Activated T-helper 2 cell treated with anti-CD3 and anti-CD28 coated beads, Interferon-gamma antibody, Interleukin-2, Interleukin-4, amounts not matched to agents 10 μg/mL and 5 μg/mL and 100 μg/mL, durations not matched to agents 14 hours and 24 hours and 36 hours (primary cell): ENCODE results near the gene FBLN2. TPM values are rescaled to one million over a fixed set of nuclear protein-coding genes. Genes with fewer than 3 reads are reported as not detected.

Experiments used
- DNase-seq: peaks from one replicate; pipeline ENCODE4 v3.0.0; 2021; ENCODE audit warnings: low spot score
- H3K27ac Mint-ChIP-seq: one replicate; pipeline ENCODE4 v1.8.0; 2021; ENCODE audit warnings: mixed read lengths
- H3K27me3 Mint-ChIP-seq: one replicate; pipeline ENCODE4 v1.8.0; 2021; ENCODE audit warnings: low read depth, mixed read lengths
- H3K36me3 Mint-ChIP-seq: one replicate; pipeline ENCODE4 v1.8.0; 2021; ENCODE audit warnings: low read depth, mixed read lengths
- H3K4me1 Mint-ChIP-seq: one replicate; pipeline ENCODE4 v1.8.0; 2021; ENCODE audit warnings: low read depth, mixed read lengths
- H3K4me3 Mint-ChIP-seq: one replicate; pipeline ENCODE4 v1.8.0; 2021; ENCODE audit warnings: low read depth, mild to moderate bottlenecking, moderate library complexity, mixed read lengths
- H3K9me3 Mint-ChIP-seq: one replicate; pipeline ENCODE4 v1.8.0; 2021; ENCODE audit warnings: mixed read lengths
- intact Hi-C: fragments of 100-400 bp; cut with micrococcal nuclease; formaldehyde crosslinking; loops from one replicate; pipeline ENCODE4 v1.15.1; 2023
- total RNA-seq: library from RNA; stranded (reverse); gene quantifications from 2 replicates; pipeline ENCODE4 v1.2.3, GENCODE V29; 2022

FBLN2 gene
- total RNA-seq, 1 donor from 2014 or later: not detected

DNA sequence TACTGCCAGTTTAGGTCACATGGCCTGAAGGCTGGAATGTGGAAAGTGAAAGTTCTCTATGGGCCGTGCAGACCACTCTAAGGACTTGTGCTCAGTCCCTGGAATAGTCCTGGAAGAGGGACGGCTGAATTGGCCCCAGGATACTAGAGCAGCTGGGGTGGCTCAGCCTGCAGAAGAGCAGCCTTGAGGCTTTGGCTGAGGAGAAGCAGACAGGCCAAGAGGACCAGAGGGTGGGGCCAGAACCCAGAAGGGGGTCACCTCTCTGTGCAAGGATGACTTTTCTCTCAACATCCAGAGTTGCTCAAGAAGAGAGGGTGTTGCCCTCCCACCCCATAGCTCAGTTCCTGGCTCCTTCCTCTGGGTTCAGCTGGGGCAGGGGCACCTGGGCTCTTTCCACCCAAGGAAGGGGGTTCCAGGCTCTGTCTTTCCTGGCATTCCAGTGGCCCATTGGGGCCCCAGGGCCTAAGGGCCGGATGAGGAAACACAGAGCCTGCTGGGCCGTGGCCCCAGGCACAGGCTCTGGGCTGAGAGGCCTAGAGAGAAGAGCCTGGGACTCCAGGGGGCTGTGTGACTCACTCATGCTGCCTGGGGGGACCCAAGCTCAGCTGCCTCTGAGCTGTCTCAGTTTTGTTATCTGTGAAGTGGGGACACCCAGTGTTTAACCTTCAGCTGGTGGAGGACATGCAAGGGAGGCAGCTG, 8.5 kb upstream of the FBLN2 start:
- Mint-ChIP-seq H3K4me1 (peaks cover 22% of the 10 kb centered on the region), H3K36me3 (no peaks in the 10 kb centered on the region), H3K9me3 (peaks cover 3% of the 10 kb centered on the region), H3K27ac (no peak overlapping the region), H3K4me3 (no peak overlapping the region), H3K27me3 (peaks cover 14% of the 10 kb centered on the region)
- no peak for DNase-seq
- intact Hi-C loops: no loop called here

DNA sequence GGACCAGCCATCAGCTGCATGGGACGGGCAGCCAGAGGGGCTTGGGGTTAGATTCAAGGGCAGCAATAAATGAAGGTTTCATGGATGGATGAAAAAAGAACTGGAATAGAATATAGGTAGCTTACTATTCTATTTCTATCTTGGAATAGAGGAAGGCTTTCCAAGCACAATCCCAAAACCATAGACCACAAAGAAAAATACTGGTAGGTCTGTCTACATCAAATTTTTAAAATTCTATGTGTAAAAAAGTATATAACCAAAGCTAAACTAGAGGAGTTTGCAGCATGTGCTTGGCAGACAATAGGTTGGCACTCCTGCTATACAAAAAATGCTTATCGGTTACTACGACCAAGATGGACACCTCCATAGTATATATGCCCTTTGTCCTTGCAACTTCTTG, 7.2 kb upstream of the FBLN2 start:
- Mint-ChIP-seq H3K4me3 (no peak overlapping the region), H3K9me3 (peaks cover 3% of the 10 kb centered on the region), H3K4me1 (peaks cover 21% of the 10 kb centered on the region), H3K27me3 (peaks cover 14% of the 10 kb centered on the region), H3K27ac (no peak overlapping the region), H3K36me3 (no peaks in the 10 kb centered on the region)
- DNase-seq: no peak
- intact Hi-C loops: no loop called here

DNA sequence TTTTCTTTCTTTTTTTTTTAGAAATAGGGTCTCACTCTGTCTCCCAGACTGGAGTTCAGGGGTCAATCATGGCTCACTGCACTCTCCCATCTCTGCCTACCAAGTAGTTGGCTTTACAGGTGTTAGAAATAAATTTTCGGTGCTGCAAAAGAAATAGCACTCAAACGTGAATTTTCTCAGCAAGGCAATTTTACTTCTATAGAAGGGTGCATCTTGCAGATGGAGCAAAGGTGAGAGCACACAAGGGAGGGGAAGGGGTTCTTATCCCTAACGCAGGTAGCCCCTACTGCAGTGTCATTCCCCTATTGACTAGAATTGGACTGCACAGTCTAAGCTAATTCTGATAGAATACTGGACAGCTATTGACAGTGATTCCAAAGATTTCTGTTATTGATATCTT, 6.8 kb upstream of the FBLN2 start:
- DNase-seq: no peak
- H3K36me3 Mint-ChIP-seq: no peaks in the 10 kb centered on the region
- peaks cover 15% of the 10 kb centered on the region for H3K27me3 Mint-ChIP-seq
- peaks cover 17% of the 10 kb centered on the region for H3K4me1 Mint-ChIP-seq
- intact Hi-C loops: no loop called here
- H3K9me3 Mint-ChIP-seq: peaks cover 3% of the 10 kb centered on the region
- H3K27ac Mint-ChIP-seq: no peak overlapping the region
- H3K4me3 Mint-ChIP-seq: no peak overlapping the region

DNA sequence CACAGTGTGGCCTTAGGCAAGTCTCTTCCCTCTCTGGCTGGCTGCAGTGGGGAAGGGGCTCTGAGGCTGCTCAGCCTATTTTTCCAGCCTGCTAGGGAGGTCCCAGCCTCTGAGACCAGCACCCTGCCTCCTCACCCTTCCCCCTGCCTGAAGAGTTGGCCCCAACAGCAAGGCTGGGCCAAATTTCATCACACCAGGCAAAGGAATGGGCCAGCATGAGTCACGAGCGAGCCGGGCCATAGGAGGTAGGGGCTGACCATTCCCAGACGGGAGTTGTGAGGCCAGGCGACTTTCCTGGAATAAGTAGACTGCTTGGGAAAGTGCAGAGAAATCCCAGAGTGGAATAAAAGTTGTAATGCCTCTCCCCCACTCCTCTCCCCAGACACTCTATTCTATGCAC, 5.7 kb upstream of the FBLN2 start:
- no peak overlapping the region for H3K4me3 Mint-ChIP-seq
- H3K27me3 Mint-ChIP-seq: peaks cover 24% of the 10 kb centered on the region
- no peaks in the 10 kb centered on the region for H3K36me3 Mint-ChIP-seq
- H3K27ac Mint-ChIP-seq: no peak overlapping the region
- H3K4me1 Mint-ChIP-seq: peaks cover 17% of the 10 kb centered on the region
- H3K9me3 Mint-ChIP-seq: peaks cover 3% of the 10 kb centered on the region
- intact Hi-C loops: no loop called here
- no peak for DNase-seq

DNA sequence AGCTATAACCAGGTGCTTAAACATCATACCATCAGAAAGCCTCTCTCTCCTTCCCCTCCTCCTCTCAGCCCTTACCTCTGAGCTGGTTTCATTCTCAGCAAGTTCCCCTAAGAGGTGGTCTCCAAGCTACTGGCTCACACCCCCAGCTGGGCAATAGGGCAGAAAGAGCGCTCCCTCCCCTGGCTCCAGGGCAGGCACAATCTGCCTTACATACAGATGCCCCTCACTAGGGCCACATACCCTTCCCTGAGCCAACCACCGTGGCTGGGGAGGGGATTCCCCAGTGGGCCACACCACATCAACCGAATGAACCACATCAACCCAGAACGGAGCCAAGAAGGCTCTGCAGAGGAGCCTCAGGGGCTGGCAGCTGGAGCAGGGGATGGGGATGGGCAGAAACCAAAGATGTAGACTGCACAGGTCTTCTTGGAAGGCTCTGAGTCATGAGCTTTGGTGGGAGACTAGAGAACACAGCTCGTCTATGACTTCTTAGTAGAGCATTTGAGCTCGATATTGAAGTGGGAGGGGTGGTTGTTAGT, 4.6 kb upstream of the FBLN2 start:
- Mint-ChIP-seq H3K36me3 (no peaks in the 10 kb centered on the region), H3K9me3 (peaks cover 3% of the 10 kb centered on the region), H3K27ac (no peak overlapping the region), H3K4me3 (no peak overlapping the region), H3K27me3 (peaks cover 26% of the 10 kb centered on the region), H3K4me1 (peaks cover 17% of the 10 kb centered on the region)
- DNase-seq: peak; percentile 35
- intact Hi-C loops: no loop called here

DNA sequence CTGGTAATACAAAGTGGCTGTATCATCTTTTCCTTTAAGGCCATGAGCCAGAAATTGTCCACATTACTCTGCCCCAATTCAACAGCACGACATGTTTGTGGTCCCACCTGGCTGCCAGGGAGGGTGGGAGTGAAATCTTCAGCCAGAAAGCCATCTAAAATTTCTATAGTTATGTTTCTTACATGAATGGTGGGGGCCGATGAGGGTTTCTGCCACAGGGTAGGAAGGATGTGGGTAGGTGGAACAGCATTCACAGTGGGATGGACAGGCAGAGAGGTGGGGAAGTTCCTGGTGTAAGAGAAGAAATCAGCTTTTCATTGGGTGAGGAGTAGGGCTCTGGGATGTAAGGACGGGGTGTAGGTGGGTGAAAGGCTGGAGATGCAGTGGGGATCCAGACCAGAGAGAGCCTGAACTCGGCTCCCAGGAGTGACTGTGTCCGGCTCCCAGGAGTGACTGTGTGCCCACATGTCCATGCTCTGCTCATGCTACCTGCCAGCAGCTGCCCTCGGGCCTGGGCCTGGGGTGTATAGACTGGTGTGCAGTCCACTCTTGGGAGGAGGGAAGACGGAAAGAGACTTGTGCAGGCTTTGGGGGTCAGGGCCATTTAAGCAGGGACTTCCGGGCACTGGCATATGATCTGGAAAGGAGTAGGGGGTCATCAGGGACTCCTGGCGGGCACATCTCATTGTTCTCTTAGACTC, 3.8 kb upstream of the FBLN2 start:
- intact Hi-C loops: no loop called here
- H3K9me3 Mint-ChIP-seq: peaks cover 3% of the 10 kb centered on the region
- no peak overlapping the region for H3K4me3 Mint-ChIP-seq

DNA sequence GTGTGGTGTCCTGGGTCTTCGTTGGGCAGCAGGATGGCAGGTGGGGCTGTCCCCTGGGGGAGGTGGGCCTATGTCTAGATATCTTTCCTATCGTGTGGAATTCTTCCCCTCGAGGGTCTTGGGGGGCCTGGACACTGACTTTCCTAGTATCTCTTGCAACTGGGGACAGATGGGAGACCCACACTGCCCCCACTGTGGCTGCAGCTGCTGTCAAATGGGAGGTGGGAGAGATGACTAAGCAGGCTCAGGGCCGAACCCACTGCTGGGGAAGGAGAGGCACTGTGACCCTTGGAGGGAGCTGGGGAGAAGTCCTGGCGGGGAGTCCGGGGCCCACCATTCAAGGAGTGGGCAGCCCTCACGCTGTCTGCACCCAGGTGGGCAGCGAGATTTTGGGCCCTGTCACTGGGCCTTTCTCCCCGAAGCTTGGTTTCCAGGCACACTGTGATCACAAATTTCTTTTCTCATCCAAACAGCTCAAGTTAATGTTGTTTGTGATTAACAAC, 2.9 kb upstream of the FBLN2 start:
- intact Hi-C loops: no loop called here

More for the DNA sequence above, 3.8 kb upstream of the FBLN2 start:
- no peaks in the 10 kb centered on the region for H3K36me3 Mint-ChIP-seq
- H3K27ac Mint-ChIP-seq: no peak overlapping the region
- peaks cover 21% of the 10 kb centered on the region for H3K4me1 Mint-ChIP-seq
- peaks cover 32% of the 10 kb centered on the region for H3K27me3 Mint-ChIP-seq
- no peak for DNase-seq

DNA sequence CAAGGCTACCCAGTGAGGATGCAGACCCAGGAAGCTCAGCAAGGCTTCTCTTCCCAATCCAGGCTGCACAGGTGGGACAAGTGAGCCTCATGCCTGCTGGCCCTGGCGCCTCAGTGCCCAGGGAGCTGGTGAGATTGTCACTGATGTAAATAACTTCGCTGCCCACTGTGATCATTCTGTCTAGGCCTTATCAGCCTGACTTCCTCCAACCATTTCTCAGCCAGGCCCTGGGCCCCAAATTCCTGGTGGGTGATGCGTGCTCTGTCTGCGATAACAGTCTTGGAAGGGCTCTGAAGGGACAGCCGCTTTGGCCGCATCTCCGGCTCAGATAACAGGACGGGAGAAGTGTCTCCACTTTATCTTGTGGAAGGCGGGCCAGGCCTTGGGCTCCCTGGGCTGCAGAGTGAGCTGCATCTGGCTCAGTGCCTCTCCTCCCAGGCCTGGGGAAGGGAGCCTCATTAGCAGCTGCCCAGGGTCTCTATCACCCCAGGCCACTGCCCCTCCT, 2.2 kb upstream of the FBLN2 start:
- H3K4me3 Mint-ChIP-seq: no peak overlapping the region
- H3K27ac Mint-ChIP-seq: no peak overlapping the region
- H3K27me3 Mint-ChIP-seq: peaks cover 36% of the 10 kb centered on the region
- H3K4me1 Mint-ChIP-seq: peaks cover 21% of the 10 kb centered on the region
- no peaks in the 10 kb centered on the region for H3K36me3 Mint-ChIP-seq
- no peak for DNase-seq
- intact Hi-C loops: no loop called here
- peaks cover 3% of the 10 kb centered on the region for H3K9me3 Mint-ChIP-seq

More for the DNA sequence above, 2.9 kb upstream of the FBLN2 start:
- Mint-ChIP-seq H3K4me3 (no peak overlapping the region), H3K9me3 (peaks cover 3% of the 10 kb centered on the region), H3K27ac (no peak overlapping the region), H3K27me3 (peaks cover 36% of the 10 kb centered on the region), H3K36me3 (no peaks in the 10 kb centered on the region), H3K4me1 (peaks cover 21% of the 10 kb centered on the region)
- no peak for DNase-seq

DNA sequence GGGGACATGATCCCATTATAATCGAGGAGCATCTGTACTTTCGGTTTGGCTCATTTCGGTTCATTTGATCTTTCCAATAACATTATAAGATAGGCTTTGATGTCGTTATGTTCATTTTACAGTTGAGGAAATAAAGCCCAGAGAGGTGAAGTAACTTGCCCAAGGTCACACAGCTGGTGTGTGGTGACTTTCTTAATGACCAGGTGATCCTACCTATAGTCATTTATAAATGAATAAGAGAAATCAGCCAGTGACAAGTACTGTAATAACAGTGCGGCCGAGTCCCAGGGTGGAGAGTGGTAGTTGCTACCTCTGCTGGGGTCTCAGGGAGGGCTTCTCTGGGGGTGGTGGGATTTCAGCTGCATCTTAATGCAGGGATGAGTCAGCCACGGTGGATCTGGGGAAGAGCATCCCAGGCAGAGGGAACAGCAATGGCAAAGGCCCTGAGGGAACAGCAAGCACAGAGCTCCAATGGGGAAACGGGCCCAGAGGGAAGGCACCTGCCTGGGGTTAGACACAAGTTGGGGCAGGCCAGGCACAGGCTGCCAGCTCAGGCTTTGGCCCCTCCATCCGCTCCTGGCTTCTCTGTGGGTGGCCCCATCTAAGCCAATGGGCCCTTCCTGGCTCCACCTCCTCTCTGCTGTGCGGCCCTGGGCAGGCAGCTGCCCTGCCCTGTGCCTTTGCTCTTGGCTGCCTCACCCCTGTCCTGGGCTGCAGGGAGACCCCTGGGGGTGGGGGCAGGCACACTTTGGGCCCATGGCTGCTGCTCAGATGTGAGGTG, 1.1 kb upstream of the FBLN2 start:
- intact Hi-C loops: no loop called here
- H3K27ac Mint-ChIP-seq: no peak overlapping the region
- no peak overlapping the region for H3K4me3 Mint-ChIP-seq
- no peaks in the 10 kb centered on the region for H3K9me3 Mint-ChIP-seq
- H3K36me3 Mint-ChIP-seq: no peaks in the 10 kb centered on the region
- DNase-seq: no peak
- H3K27me3 Mint-ChIP-seq: peaks cover 40% of the 10 kb centered on the region
- H3K4me1 Mint-ChIP-seq: peaks cover 21% of the 10 kb centered on the region

DNA sequence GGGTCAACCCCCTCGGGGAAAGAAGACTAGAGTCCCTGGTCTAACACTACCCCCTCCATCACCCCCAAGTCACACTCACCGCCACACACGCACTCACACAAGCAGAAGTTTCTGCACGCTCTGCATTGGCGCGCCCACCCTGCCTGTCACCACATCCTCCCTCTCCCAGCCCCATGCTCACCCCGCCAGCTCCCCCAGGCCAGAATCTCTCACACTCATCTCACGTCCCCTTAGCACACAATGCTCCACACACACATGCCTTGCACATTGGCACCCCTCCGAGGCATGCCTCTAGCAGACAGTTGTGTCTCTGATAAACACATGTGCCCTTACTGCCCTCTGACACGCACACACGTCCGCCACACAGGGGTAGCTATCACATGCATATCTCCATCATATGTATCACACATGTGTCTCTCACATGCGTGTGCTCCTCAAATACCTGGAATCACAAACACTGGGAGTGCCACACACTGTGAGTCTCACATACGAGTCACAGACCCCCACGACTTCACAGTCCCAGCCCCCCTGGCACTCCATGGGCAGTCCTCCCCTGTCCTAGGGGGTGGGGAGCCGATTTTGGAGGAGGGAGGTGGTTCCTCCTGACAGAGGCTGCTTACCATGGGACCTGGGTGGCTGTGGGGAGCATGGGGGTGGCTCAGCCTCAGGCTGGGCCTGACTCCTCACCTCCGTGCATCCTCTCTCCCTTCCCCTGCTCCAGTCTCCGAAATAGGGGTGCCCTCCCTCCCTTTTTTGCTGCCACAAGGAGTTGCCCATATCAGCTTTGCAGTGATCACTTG, 898 bp downstream of the FBLN2 start:
- Mint-ChIP-seq H3K4me3 (peak overlapping the region; percentile 49), H3K4me1 (peaks cover 11% of the 10 kb centered on the region), H3K27me3 (peaks cover 40% of the 10 kb centered on the region), H3K9me3 (no peaks in the 10 kb centered on the region), H3K36me3 (no peaks in the 10 kb centered on the region), H3K27ac (no peak overlapping the region)
- intact Hi-C loops: no loop called here
- no peak for DNase-seq

DNA sequence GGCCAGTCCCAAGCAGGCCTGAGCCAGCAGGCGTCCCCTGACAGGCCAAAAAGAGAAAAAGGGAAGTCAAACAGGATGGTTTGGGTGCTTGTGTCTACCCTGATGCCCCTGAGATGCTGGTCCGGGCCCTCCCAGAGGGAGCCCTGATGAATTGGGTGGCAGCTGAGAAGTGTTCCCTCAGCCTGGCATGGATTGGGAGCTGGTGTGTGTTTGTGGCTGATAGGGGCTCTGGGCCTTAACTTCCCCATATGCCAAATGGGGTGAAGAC, 1.4 kb downstream of the FBLN2 start:
- intact Hi-C loops: no loop called here
- DNase-seq: no peak
- no peaks in the 10 kb centered on the region for H3K36me3 Mint-ChIP-seq
- no peak overlapping the region for H3K4me3 Mint-ChIP-seq
- peaks cover 6% of the 10 kb centered on the region for H3K4me1 Mint-ChIP-seq
- no peaks in the 10 kb centered on the region for H3K9me3 Mint-ChIP-seq
- H3K27me3 Mint-ChIP-seq: peaks cover 36% of the 10 kb centered on the region
- H3K27ac Mint-ChIP-seq: no peak overlapping the region

DNA sequence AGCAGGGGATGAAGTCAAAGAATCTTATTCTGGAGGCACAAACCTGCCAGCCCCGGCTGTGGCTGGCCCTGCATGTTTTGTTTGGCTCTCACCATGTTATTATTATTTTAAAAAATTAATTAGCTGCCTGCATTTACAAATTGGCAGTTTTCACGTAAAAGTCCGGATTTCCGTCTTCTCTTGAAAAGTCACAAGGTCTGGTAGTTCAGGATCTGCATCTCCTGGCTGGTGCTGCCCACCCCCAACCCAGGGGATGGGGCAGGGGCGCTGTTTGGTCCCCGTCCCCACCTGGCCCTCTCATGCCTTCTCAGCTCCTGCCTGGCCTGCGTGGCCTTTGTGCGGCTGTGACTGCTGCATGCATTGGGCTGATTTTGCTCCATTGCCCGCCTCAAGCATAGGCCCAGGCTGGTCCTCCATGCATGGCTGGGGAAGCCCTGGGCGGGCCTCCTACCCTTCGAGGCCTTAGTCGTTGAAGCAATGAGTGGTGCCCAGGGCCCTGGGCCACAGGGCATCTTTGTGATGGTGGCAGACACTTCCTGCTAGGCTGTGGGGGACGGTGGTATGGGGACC, 2.0 kb downstream of the FBLN2 start:
- Mint-ChIP-seq H3K4me3 (no peak overlapping the region), H3K36me3 (no peaks in the 10 kb centered on the region), H3K27ac (no peak overlapping the region), H3K27me3 (peaks cover 34% of the 10 kb centered on the region), H3K9me3 (no peaks in the 10 kb centered on the region), H3K4me1 (peaks cover 4% of the 10 kb centered on the region)
- DNase-seq: no peak
- intact Hi-C loops: no loop called here
